ENCODE data around the gene KRTAP29-1.
"Not testable (repeated sequence)": the region's sequence is repeated elsewhere in the genome, so short reads cannot be mapped to it uniquely, and the experiment has no call there.

The KRTAP29-1 gene

GRCh38 chr17:41296846-41297245 lies 5.8 kb downstream of the KRTAP29-1 start:
- no peak for DNase-seq

- DNase-seq: no peak
These were observed 8.6 kb downstream of the KRTAP29-1 start for GRCh38 chr17:41294016-41294415.

- DNase-seq: no peak
These were observed 15.6 kb downstream of the KRTAP29-1 start for GRCh38 chr17:41287050-41287449.

GRCh38 chr17:41284546-41284945 lies 18.1 kb downstream of the KRTAP29-1 start:
- no peak for DNase-seq

- no peak for DNase-seq
These were observed 18.6 kb downstream of the KRTAP29-1 start for GRCh38 chr17:41284043-41284442.

GRCh38 chr17:41278176-41278955 lies 24.3 kb downstream of the KRTAP29-1 start:
- DNase-seq: no peak

GRCh38 chr17:41275648-41276190 lies 26.9 kb downstream of the KRTAP29-1 start, which contains the start of gene KRTAP9-7:
Gene KRTAP9-7 (plus strand): TSS chr17:41275698. CDS start chr17:41275698, 0 bp downstream.
- DNase-seq: not testable (repeated sequence)

GRCh38 chr17:41271858-41272257 lies 30.8 kb downstream of the KRTAP29-1 start:
- no peak for DNase-seq

- DNase-seq: not testable (repeated sequence)
These were observed 31.3 kb downstream of the KRTAP29-1 start for GRCh38 chr17:41271323-41271722.

GRCh38 chr17:41267711-41268110 lies 34.9 kb downstream of the KRTAP29-1 start:
- DNase-seq: no peak

- no peak for DNase-seq
These were observed 37.6 kb downstream of the KRTAP29-1 start, which contains the start of gene KRTAP9-6 for GRCh38 chr17:41265078-41265477. Gene KRTAP9-6 (plus strand): TSS chr17:41265378. CDS start chr17:41265378, 0 bp downstream.

- no peak for DNase-seq
These were observed 38.1 kb downstream of the KRTAP29-1 start for GRCh38 chr17:41264599-41264998.

GRCh38 chr17:41263212-41263611 lies 39.4 kb downstream of the KRTAP29-1 start:
- no peak for DNase-seq

- DNase-seq: no peak
These were observed 44.2 kb downstream of the KRTAP29-1 start for GRCh38 chr17:41258406-41258805.

GRCh38 chr17:41256291-41256685 lies 46.4 kb downstream of the KRTAP29-1 start:
- DNase-seq: no peak

GRCh38 chr17:41255381-41256290 lies 47.0 kb downstream of the KRTAP29-1 start, which contains the start of gene KRTAP9-9:
Gene KRTAP9-9 (plus strand): TSS chr17:41255384.
- not testable (repeated sequence) for DNase-seq

- no peak for DNase-seq
These were observed 47.8 kb downstream of the KRTAP29-1 start for GRCh38 chr17:41254861-41255260.

All from 8988T (cell line).